ENCODE data around the gene POLR1B. TPM values are rescaled to one million over a fixed set of nuclear protein-coding genes. Genes with fewer than 3 reads are reported as not detected.

POLR1B gene
- total RNA-seq, 1 experiment from 2014 or later: 51.2 TPM

GRCh38 chr2:112540906-112541305 lies 1.4 kb upstream of the POLR1B start (continued):
- TF ChIP-seq ATF6 (CRISPR knock-in tag; IDR thresholded peaks at IDR 0.05) (no peak), ETV6 (CRISPR knock-in tag; IDR thresholded peaks at IDR 0.05) (no peak), ZNF219 (CRISPR knock-in tag; IDR thresholded peaks at IDR 0.05; ENCODE audit: borderline replicate concordance) (no peak), RORB (CRISPR knock-in tag; IDR thresholded peaks at IDR 0.05) (no peak), TEAD4 (CRISPR knock-in tag; IDR thresholded peaks at IDR 0.05) (no peak), NFATC4 (CRISPR knock-in tag; IDR thresholded peaks at IDR 0.05) (no peak), ATF2 (CRISPR knock-in tag; IDR thresholded peaks at IDR 0.05; ENCODE audit: borderline replicate concordance, low read depth) (no peak), ZNF121 (CRISPR knock-in tag; IDR thresholded peaks at IDR 0.05) (no peak)
- TF ChIP-seq, protein P1, sequence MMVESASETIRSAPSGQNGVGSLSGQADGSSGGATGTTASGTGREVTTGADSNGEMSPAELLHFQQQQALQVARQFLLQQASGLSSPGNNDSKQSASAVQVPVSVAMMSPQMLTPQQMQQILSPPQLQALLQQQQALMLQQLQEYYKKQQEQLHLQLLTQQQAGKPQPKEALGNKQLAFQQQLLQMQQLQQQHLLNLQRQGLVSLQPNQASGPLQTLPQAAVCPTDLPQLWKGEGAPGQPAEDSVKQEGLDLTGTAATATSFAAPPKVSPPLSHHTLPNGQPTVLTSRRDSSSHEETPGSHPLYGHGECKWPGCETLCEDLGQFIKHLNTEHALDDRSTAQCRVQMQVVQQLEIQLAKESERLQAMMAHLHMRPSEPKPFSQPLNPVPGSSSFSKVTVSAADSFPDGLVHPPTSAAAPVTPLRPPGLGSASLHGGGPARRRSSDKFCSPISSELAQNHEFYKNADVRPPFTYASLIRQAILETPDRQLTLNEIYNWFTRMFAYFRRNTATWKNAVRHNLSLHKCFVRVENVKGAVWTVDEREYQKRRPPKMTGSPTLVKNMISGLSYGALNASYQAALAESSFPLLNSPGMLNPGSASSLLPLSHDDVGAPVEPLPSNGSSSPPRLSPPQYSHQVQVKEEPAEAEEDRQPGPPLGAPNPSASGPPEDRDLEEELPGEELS (CRISPR knock-in tag; IDR thresholded peaks at IDR 0.05): no peak
- TF ChIP-seq, protein P2, sequence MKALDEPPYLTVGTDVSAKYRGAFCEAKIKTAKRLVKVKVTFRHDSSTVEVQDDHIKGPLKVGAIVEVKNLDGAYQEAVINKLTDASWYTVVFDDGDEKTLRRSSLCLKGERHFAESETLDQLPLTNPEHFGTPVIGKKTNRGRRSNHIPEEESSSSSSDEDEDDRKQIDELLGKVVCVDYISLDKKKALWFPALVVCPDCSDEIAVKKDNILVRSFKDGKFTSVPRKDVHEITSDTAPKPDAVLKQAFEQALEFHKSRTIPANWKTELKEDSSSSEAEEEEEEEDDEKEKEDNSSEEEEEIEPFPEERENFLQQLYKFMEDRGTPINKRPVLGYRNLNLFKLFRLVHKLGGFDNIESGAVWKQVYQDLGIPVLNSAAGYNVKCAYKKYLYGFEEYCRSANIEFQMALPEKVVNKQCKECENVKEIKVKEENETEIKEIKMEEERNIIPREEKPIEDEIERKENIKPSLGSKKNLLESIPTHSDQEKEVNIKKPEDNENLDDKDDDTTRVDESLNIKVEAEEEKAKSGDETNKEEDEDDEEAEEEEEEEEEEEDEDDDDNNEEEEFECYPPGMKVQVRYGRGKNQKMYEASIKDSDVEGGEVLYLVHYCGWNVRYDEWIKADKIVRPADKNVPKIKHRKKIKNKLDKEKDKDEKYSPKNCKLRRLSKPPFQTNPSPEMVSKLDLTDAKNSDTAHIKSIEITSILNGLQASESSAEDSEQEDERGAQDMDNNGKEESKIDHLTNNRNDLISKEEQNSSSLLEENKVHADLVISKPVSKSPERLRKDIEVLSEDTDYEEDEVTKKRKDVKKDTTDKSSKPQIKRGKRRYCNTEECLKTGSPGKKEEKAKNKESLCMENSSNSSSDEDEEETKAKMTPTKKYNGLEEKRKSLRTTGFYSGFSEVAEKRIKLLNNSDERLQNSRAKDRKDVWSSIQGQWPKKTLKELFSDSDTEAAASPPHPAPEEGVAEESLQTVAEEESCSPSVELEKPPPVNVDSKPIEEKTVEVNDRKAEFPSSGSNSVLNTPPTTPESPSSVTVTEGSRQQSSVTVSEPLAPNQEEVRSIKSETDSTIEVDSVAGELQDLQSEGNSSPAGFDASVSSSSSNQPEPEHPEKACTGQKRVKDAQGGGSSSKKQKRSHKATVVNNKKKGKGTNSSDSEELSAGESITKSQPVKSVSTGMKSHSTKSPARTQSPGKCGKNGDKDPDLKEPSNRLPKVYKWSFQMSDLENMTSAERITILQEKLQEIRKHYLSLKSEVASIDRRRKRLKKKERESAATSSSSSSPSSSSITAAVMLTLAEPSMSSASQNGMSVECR (CRISPR knock-in tag; IDR thresholded peaks at IDR 0.05; ENCODE audit: borderline replicate concordance): no peak
- TF ChIP-seq, protein P3, sequence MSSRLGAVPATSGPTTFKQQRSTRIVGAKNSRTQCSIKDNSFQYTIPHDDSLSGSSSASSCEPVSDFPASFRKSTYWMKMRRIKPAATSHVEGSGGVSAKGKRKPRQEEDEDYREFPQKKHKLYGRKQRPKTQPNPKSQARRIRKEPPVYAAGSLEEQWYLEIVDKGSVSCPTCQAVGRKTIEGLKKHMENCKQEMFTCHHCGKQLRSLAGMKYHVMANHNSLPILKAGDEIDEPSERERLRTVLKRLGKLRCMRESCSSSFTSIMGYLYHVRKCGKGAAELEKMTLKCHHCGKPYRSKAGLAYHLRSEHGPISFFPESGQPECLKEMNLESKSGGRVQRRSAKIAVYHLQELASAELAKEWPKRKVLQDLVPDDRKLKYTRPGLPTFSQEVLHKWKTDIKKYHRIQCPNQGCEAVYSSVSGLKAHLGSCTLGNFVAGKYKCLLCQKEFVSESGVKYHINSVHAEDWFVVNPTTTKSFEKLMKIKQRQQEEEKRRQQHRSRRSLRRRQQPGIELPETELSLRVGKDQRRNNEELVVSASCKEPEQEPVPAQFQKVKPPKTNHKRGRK (CRISPR knock-in tag; IDR thresholded peaks at IDR 0.05; ENCODE audit: borderline replicate concordance): no peak

DNA sequence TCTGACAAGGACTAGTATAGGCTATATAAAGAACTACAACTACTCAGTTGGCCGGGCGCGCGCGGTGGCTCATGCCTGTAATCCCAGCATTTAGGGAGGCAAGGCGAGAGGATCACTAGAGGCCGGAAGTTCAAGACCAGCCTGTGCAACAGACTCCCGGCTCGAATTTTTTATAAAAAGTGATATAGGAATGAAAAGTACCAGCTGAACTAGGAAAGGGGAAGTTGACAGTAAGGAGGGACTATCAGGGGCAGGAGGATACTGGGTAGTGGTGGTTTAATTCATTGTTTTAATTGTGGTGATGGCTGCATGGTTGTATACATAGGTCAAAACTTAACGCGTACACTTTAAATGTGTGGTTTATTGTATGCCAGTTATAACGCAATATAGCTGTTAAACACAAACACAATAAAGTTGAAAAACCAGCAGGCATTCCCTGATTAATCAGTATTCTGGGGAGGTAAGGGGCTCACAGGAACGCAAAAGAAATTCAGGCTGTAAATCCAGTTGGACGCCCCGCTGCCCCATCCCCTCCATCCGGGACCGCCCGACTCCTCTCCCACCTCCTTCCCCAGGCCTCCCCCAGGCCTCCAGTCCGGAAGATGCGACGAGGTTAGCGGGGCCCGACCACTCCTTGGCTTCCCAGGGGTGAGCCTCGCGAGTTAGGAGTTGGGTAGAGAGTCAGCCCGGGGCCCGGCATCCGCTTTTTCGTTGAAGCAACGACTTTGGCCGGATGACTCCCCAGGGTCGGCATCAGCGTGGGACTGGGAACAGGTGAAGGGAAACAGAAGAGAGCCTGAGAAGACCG lies 746 bp upstream of the POLR1B start:
- ATAC-seq (peak; percentile 87), DNase-seq (ENCODE audit: low spot score) (peak; percentile 73)
- peaks cover 4% of the 10 kb centered on the region; the same call in 1 of the 2 replicates for H3K4me1 Mint-ChIP-seq
- no peak overlapping the region for H3K4me3 Mint-ChIP-seq
- CTCF ChIA-PET: no interaction called here
- peaks cover 4% of the 10 kb centered on the region; the same call in 1 of the 2 replicates for H3K36me3 Mint-ChIP-seq
- no peak overlapping the region; the same call in 1 of the 2 replicates for H3K27ac Mint-ChIP-seq
- POLR2A ChIA-PET: no interaction called here
- TF ChIP-seq ZNF219 (CRISPR knock-in tag; IDR thresholded peaks at IDR 0.05; ENCODE audit: borderline replicate concordance) (no peak), FOXP1 (CRISPR knock-in tag; IDR thresholded peaks at IDR 0.05; ENCODE audit: borderline replicate concordance) (0 out of 2 replicates have a peak, but pooled peaks have one; percentile 2), NR2C2 (CRISPR knock-in tag; IDR thresholded peaks at IDR 0.05) (no peak), TCF7 (CRISPR knock-in tag; IDR thresholded peaks at IDR 0.05; ENCODE audit: low read depth) (no peak), HMGA2 (CRISPR knock-in tag; IDR thresholded peaks at IDR 0.05) (no peak), SOX15 (CRISPR knock-in tag; IDR thresholded peaks at IDR 0.05) (no peak)
- TF ChIP-seq, protein P4, sequence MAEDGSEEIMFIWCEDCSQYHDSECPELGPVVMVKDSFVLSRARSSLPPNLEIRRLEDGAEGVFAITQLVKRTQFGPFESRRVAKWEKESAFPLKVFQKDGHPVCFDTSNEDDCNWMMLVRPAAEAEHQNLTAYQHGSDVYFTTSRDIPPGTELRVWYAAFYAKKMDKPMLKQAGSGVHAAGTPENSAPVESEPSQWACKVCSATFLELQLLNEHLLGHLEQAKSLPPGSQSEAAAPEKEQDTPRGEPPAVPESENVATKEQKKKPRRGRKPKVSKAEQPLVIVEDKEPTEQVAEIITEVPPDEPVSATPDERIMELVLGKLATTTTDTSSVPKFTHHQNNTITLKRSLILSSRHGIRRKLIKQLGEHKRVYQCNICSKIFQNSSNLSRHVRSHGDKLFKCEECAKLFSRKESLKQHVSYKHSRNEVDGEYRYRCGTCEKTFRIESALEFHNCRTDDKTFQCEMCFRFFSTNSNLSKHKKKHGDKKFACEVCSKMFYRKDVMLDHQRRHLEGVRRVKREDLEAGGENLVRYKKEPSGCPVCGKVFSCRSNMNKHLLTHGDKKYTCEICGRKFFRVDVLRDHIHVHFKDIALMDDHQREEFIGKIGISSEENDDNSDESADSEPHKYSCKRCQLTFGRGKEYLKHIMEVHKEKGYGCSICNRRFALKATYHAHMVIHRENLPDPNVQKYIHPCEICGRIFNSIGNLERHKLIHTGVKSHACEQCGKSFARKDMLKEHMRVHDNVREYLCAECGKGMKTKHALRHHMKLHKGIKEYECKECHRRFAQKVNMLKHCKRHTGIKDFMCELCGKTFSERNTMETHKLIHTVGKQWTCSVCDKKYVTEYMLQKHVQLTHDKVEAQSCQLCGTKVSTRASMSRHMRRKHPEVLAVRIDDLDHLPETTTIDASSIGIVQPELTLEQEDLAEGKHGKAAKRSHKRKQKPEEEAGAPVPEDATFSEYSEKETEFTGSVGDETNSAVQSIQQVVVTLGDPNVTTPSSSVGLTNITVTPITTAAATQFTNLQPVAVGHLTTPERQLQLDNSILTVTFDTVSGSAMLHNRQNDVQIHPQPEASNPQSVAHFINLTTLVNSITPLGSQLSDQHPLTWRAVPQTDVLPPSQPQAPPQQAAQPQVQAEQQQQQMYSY (CRISPR knock-in tag; IDR thresholded peaks at IDR 0.05): no peak
- TF ChIP-seq, protein P5, sequence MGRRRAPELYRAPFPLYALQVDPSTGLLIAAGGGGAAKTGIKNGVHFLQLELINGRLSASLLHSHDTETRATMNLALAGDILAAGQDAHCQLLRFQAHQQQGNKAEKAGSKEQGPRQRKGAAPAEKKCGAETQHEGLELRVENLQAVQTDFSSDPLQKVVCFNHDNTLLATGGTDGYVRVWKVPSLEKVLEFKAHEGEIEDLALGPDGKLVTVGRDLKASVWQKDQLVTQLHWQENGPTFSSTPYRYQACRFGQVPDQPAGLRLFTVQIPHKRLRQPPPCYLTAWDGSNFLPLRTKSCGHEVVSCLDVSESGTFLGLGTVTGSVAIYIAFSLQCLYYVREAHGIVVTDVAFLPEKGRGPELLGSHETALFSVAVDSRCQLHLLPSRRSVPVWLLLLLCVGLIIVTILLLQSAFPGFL (CRISPR knock-in tag; IDR thresholded peaks at IDR 0.05; ENCODE audit: borderline replicate concordance): no peak
- H3K27me3 Mint-ChIP-seq (ENCODE audit: low read depth): peaks cover 4% of the 10 kb centered on the region; the same call in 1 of the 2 replicates
- no peaks in the 10 kb centered on the region; the same call in 1 of the 2 replicates for H3K9me3 Mint-ChIP-seq
